HCT116 (cell line): ENCODE data around the gene SOCS7. TPM values are rescaled to one million over a fixed set of nuclear protein-coding genes. Genes with fewer than 3 reads are reported as not detected.

Experiments
- ATAC-seq: fragments of 200-7000 bp; cut with Tn5 transposase; 2 replicates; pipeline ENCODE4 v1.9.1; 2020; ENCODE audit warnings: mild to moderate bottlenecking, moderate library complexity
- BruUV-seq: library from RNA; stranded (reverse); fragments of 400-500 nt; replicated peaks from 2 replicates; lab custom pipeline; 2021; lab: Mats Ljungman, UMichigan
- CTCF ChIA-PET: fragments of 300-600 bp; sonication (Branson Sonifier 250); formaldehyde crosslinking; loops from one replicate; lab custom pipeline; 2021; ENCODE audit warnings: antibody characterized with exemption; lab: Charles Lee
- POLR2A ChIA-PET: fragments of 300-600, 350-600 bp; sonication (Branson Sonifier 250); formaldehyde crosslinking; loops from one replicate; lab custom pipeline; 2021; ENCODE audit warnings: antibody characterized with exemption; lab: Charles Lee
- RAD21 ChIA-PET, 2 experiments: fragments of 300-600 bp; sonication (Branson Sonifier 250); formaldehyde crosslinking; loops; one replicate each; lab custom pipeline; 2023; ENCODE audit warnings: low total read pairs in 2 of 2; ENCODE audit not compliant: uncharacterized antibody in 2 of 2, unreplicated experiment in 2 of 2, low non-redundant PET in 1 of 2; lab: Charles Lee
- DNase-seq: peaks from one replicate; pipeline ENCODE4 v3.0.0-alpha.2; 2010; ENCODE audit warnings: low read depth, low spot score
- H2AFZ ChIP-seq: fragments of 200-600 bp; shearing (Covaris generic), sonication (generic); 2 replicates; pipeline ENCODE4 v1.6.1; 2017; ENCODE audit warnings: low read depth, mixed run types, mixed read lengths, antibody characterized with exemption, low read length; ENCODE audit not compliant: poor library complexity, severe bottlenecking
- H3K27ac ChIP-seq: 2 replicates; pipeline ENCODE4 v1.5.1; 2012; ENCODE audit warnings: low read depth, low read length
- H3K27me3 ChIP-seq: fragments of 200-600 bp; sonication (generic); 2 replicates; pipeline ENCODE4 v1.6.1; 2016; ENCODE audit warnings: mixed run types, low read length, mixed read lengths; ENCODE audit not compliant: insufficient read depth
- H3K36me3 ChIP-seq, 2 experiments: fragments of 200-500 bp in 1 of 2; fragments of 200-600 bp in 1 of 2; sonication (Bioruptor generic) in 1 of 2; sonication (generic) in 1 of 2; 2 replicates each; pipeline versions ENCODE4 v1.5.1 to v1.6.1; 2014 to 2016; ENCODE audit warnings: low read length in 2 of 2, inconsistent platforms in 1 of 2, mixed read lengths in 1 of 2, mixed run types in 1 of 2; ENCODE audit not compliant: insufficient read depth in 2 of 2, control insufficient read depth in 1 of 2
- H3K4me1 ChIP-seq, 2 experiments: fragments of 200-600 bp in 1 of 2; sonication (generic) in 1 of 2; 2 replicates each; pipeline versions ENCODE4 v1.5.1 to v1.6.1; 2012 to 2017; ENCODE audit warnings: low read length in 2 of 2, inconsistent platforms in 1 of 2, mild to moderate bottlenecking in 1 of 2, mixed read lengths in 1 of 2, mixed run types in 1 of 2, moderate library complexity in 1 of 2; ENCODE audit not compliant: insufficient read depth in 2 of 2, control insufficient read depth in 1 of 2
- H3K4me2 ChIP-seq: fragments of 200-600 bp; sonication (generic); 2 replicates; pipeline ENCODE4 v1.6.1; 2017; ENCODE audit warnings: mixed run types, low read length, mixed read lengths
- H3K4me3 ChIP-seq, 2 experiments: fragments of 200-600 bp in 1 of 2; sonication (generic) in 1 of 2; replicated peaks in 1 of 2; 2 replicates each; pipeline ENCODE4 v1.5.1; 2011 to 2016; ENCODE audit warnings: low read length in 2 of 2, control low read depth in 1 of 2, low read depth in 1 of 2, mild to moderate bottlenecking in 1 of 2, mixed read lengths in 1 of 2, mixed run types in 1 of 2
- H3K79me2 ChIP-seq: fragments of 200-600 bp; sonication (generic); 2 replicates; pipeline ENCODE4 v1.6.1; 2017; ENCODE audit warnings: mild to moderate bottlenecking, mixed run types, low read length, moderate library complexity, mixed read lengths; ENCODE audit not compliant: insufficient read depth
- H3K9ac ChIP-seq: fragments of 200-600 bp; sonication (generic); 2 replicates; pipeline ENCODE4 v1.6.1; 2016; ENCODE audit warnings: low read length, mixed read lengths
- H3K9me2 ChIP-seq: fragments of 200-600 bp; sonication (generic), shearing (Covaris generic); 2 replicates; pipeline ENCODE4 v1.6.1; 2017; ENCODE audit warnings: mixed run types, mild to moderate bottlenecking, moderate library complexity; ENCODE audit not compliant: insufficient read depth
- H3K9me3 ChIP-seq, 2 experiments: fragments of 200-500 bp in 1 of 2; fragments of 200-600 bp in 1 of 2; sonication (Bioruptor generic) in 1 of 2; sonication (generic) in 1 of 2; 2 replicates each; pipeline ENCODE4 v1.6.1; 2014 to 2017; ENCODE audit warnings: low read length in 2 of 2, mixed read lengths in 2 of 2, inconsistent platforms in 1 of 2, low read depth in 1 of 2, mild to moderate bottlenecking in 1 of 2, mixed run types in 1 of 2, moderate library complexity in 1 of 2; ENCODE audit not compliant: control insufficient read depth in 1 of 2, insufficient read depth in 1 of 2
- H4K20me1 ChIP-seq: fragments of 200-600 bp; sonication (generic), shearing (Covaris generic); 2 replicates; pipeline ENCODE4 v1.6.1; 2017; ENCODE audit warnings: mixed run types, mild to moderate bottlenecking, moderate library complexity; ENCODE audit not compliant: insufficient read depth
- FOSL1 ChIP-seq: IDR thresholded peaks from 2 replicates; pipeline ENCODE4 v1.6.1; 2012; ENCODE audit warnings: low read depth
- JUND ChIP-seq: IDR thresholded peaks from 2 replicates; pipeline ENCODE4 v1.6.1; 2012
- MAX ChIP-seq: IDR thresholded peaks from 2 replicates; pipeline ENCODE4 v1.6.1; 2012
- POLR2A ChIP-seq: IDR thresholded peaks from 2 replicates; pipeline ENCODE4 v1.7.0; 2011; ENCODE audit warnings: borderline replicate concordance; ENCODE audit not compliant: insufficient read depth, insufficient read length; ENCODE audit errors: extremely low read depth
- TCF7L2 ChIP-seq: IDR thresholded peaks from 2 replicates; pipeline ENCODE4 v1.7.0; 2011; ENCODE audit warnings: borderline replicate concordance, inconsistent platforms; ENCODE audit not compliant: insufficient read depth, insufficient read length; ENCODE audit errors: extremely low read depth
- ZBTB33 ChIP-seq: IDR thresholded peaks from 2 replicates; pipeline ENCODE4 v1.6.1; 2011; ENCODE audit warnings: mild to moderate bottlenecking, low read length, moderate library complexity; ENCODE audit not compliant: insufficient replicate concordance; ENCODE audit errors: extremely low read depth
- intact Hi-C: fragments of 100-400 bp; cut with micrococcal nuclease; formaldehyde crosslinking; loops from 2 replicates; pipeline ENCODE4 v1.10.0; 2022
- total RNA-seq: library from RNA; stranded (reverse); gene quantifications from one replicate; pipeline ENCODE4 v1.2.1, GENCODE V29; 2021; ENCODE audit not compliant: unreplicated experiment

Gene SOCS7
- total RNA-seq, 1 experiment from 2014 or later: 49.9 TPM

- TF ChIP-seq ZBTB33 (no peak), JUND (no peak)
These were observed 11.8 kb upstream of the SOCS7 start (continued) for GRCh38 chr17:38339891-38340290.

GRCh38 chr17:38341035-38341721 lies 10.5 kb upstream of the SOCS7 start:
- ATAC-seq (peak; percentile 78), DNase-seq (no peak)
- ChIA-PET POLR2A (interaction anchor here (1.4 kb wide), 1 partner anchor 10 kb away, joined by 4 read pairs; the partner anchor contains the start of gene SOCS7), RAD21 (no interaction called here), CTCF (interaction anchor here (1.0 to 2.2 kb wide), 3 partner anchors 8 to 73 kb away, joined by 3 to 8 read pairs (median 4); no protein-coding TSS in a partner anchor)
- no peak overlapping the region; the same call in 1 of the 2 replicates for H3K4me2 ChIP-seq
- no peaks in the 10 kb centered on the region for H3K27me3 ChIP-seq
- no peaks in the 10 kb centered on the region for H4K20me1 ChIP-seq
- H3K9me2 ChIP-seq: no peaks in the 10 kb centered on the region
- H3K9ac ChIP-seq: no peak overlapping the region
- no peak overlapping the region for H2AFZ ChIP-seq
- H3K27ac ChIP-seq: no peak overlapping the region
- H3K79me2 ChIP-seq: no peaks in the 10 kb centered on the region
- peaks cover 5 to 7% of the 10 kb centered on the region in 2 experiments; a peak in 3 of 4 replicates for H3K4me1 ChIP-seq
- no peaks in the 10 kb centered on the region for H3K36me3 ChIP-seq
- no peaks in the 10 kb centered on the region for H3K9me3 ChIP-seq
- TF ChIP-seq MAX: no peak
- no peak for TF ChIP-seq TCF7L2
- no peak for TF ChIP-seq FOSL1
- no peak for TF ChIP-seq POLR2A
- no peak overlapping the region for H3K4me3 ChIP-seq
- no TSS peak for BruUV-seq
- intact Hi-C loops: no loop called here
